ENCODE data around the gene ACACB.
"Not testable (repeated sequence)": the region's sequence is repeated elsewhere in the genome, so short reads cannot be mapped to it uniquely, and the experiment has no call there.

Gene ACACB

GRCh38 chr12:109139360-109139759, 23.0 kb downstream of the ACACB start:
- no peaks in the 10 kb centered on the region for H3K4me1 ChIP-seq (ENCODE audit: control insufficient read depth, insufficient read depth, low read length, poor library complexity, severe bottlenecking)
- no peak overlapping the region for H3K27ac ChIP-seq (ENCODE audit: insufficient read depth, low read length, poor library complexity, severe bottlenecking)
- no peaks in the 10 kb centered on the region for H3K9me3 ChIP-seq (ENCODE audit: control insufficient read depth, low read length)
- DNase-seq, result no peak
- H3K4me3 ChIP-seq (ENCODE audit: insufficient read depth, low read depth, low read length, poor library complexity, severe bottlenecking), result no peak overlapping the region
- no peaks in the 10 kb centered on the region for H3K27me3 ChIP-seq (replicated peaks; ENCODE audit: control insufficient read depth, insufficient read depth, low read length, poor library complexity, severe bottlenecking)
- H3K36me3 ChIP-seq (ENCODE audit: control insufficient read depth, insufficient read depth, low read length), result no peaks in the 10 kb centered on the region

GRCh38 chr12:109139791-109140190, 23.4 kb downstream of the ACACB start:
- no peaks in the 10 kb centered on the region for H3K4me1 ChIP-seq (ENCODE audit: control insufficient read depth, insufficient read depth, low read length, poor library complexity, severe bottlenecking)
- no peak overlapping the region for H3K27ac ChIP-seq (ENCODE audit: insufficient read depth, low read length, poor library complexity, severe bottlenecking)
- no peak overlapping the region for H3K4me3 ChIP-seq (ENCODE audit: insufficient read depth, low read depth, low read length, poor library complexity, severe bottlenecking)
- H3K36me3 ChIP-seq (ENCODE audit: control insufficient read depth, insufficient read depth, low read length), result no peaks in the 10 kb centered on the region
- no peaks in the 10 kb centered on the region for H3K9me3 ChIP-seq (ENCODE audit: control insufficient read depth, low read length)
- no peaks in the 10 kb centered on the region for H3K27me3 ChIP-seq (replicated peaks; ENCODE audit: control insufficient read depth, insufficient read depth, low read length, poor library complexity, severe bottlenecking)
- DNase-seq, result no peak

DNA sequence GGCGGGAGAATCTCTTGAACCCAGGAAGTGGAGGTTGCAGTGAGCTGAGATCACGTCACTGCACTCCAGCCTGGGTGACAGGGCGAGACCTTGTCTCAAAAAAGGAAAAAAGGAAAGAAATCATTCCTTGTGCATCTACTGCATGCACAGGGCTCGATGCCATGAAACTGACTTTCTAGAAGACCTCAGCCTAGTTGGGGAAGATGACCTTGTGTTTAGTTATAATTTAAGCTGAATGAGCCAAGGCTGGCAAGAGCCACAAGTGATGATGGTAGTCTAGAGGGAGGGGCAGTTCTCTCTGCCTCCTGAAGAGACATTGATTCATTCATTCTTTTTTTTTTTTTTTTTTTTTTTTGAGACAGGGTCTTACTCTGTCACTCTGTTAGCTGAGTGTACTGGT, 24.2 kb downstream of the ACACB start:
- Histone ChIP-seq H3K27ac (ENCODE audit: insufficient read depth, low read length, poor library complexity, severe bottlenecking) (no peak overlapping the region), H3K36me3 (ENCODE audit: control insufficient read depth, insufficient read depth, low read length) (no peaks in the 10 kb centered on the region), H3K27me3 (replicated peaks; ENCODE audit: control insufficient read depth, insufficient read depth, low read length, poor library complexity, severe bottlenecking) (no peaks in the 10 kb centered on the region), H3K9me3 (ENCODE audit: control insufficient read depth, low read length) (no peaks in the 10 kb centered on the region), H3K4me1 (ENCODE audit: control insufficient read depth, insufficient read depth, low read length, poor library complexity, severe bottlenecking) (no peaks in the 10 kb centered on the region), H3K4me3 (ENCODE audit: insufficient read depth, low read depth, low read length, poor library complexity, severe bottlenecking) (no peak overlapping the region)
- DNase-seq, result no peak

GRCh38 chr12:109144224-109144623, 27.8 kb downstream of the ACACB start:
- H3K36me3 ChIP-seq (ENCODE audit: control insufficient read depth, insufficient read depth, low read length), result no peaks in the 10 kb centered on the region
- no peaks in the 10 kb centered on the region for H3K9me3 ChIP-seq (ENCODE audit: control insufficient read depth, low read length)
- no peaks in the 10 kb centered on the region for H3K4me1 ChIP-seq (ENCODE audit: control insufficient read depth, insufficient read depth, low read length, poor library complexity, severe bottlenecking)
- no peak overlapping the region for H3K4me3 ChIP-seq (ENCODE audit: insufficient read depth, low read depth, low read length, poor library complexity, severe bottlenecking)
- DNase-seq, result no peak
- H3K27me3 ChIP-seq (replicated peaks; ENCODE audit: control insufficient read depth, insufficient read depth, low read length, poor library complexity, severe bottlenecking), result no peaks in the 10 kb centered on the region
- no peak overlapping the region for H3K27ac ChIP-seq (ENCODE audit: insufficient read depth, low read length, poor library complexity, severe bottlenecking)

DNA sequence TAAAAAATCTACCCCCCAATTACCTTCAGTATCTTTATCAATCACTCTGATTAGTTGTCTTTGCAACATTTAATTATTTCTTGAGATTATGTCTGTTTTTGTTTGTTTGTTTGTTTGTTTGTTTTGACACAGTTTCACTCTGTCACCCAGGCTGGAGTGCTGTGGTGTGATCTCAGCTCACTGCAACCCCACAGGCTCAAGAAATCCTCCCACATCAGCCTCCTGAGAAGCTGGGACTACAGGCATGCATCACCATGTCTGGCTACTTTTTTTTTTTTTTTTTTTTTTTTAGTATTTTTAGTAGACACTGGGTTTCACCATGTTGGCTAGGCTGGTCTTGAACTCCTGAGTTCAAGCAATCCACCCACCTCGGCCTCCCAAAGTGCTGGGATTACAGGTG, 30.7 kb downstream of the ACACB start:
- DNase-seq; H3K36me3 ChIP-seq (ENCODE audit: control insufficient read depth, insufficient read depth, low read length); H3K9me3 ChIP-seq (ENCODE audit: control insufficient read depth, low read length); H3K27me3 ChIP-seq (replicated peaks; ENCODE audit: control insufficient read depth, insufficient read depth, low read length, poor library complexity, severe bottlenecking); H3K4me3 ChIP-seq (ENCODE audit: insufficient read depth, low read depth, low read length, poor library complexity, severe bottlenecking); H3K27ac ChIP-seq (ENCODE audit: insufficient read depth, low read length, poor library complexity, severe bottlenecking); H3K4me1 ChIP-seq (ENCODE audit: control insufficient read depth, insufficient read depth, low read length, poor library complexity, severe bottlenecking): not testable (repeated sequence)

GRCh38 chr12:109147954-109148353, 31.6 kb downstream of the ACACB start:
- H3K36me3 ChIP-seq (ENCODE audit: control insufficient read depth, insufficient read depth, low read length), result no peaks in the 10 kb centered on the region
- H3K27ac ChIP-seq (ENCODE audit: insufficient read depth, low read length, poor library complexity, severe bottlenecking), result no peak overlapping the region
- no peak for DNase-seq
- H3K9me3 ChIP-seq (ENCODE audit: control insufficient read depth, low read length), result no peaks in the 10 kb centered on the region
- no peak overlapping the region for H3K4me3 ChIP-seq (ENCODE audit: insufficient read depth, low read depth, low read length, poor library complexity, severe bottlenecking)
- H3K27me3 ChIP-seq (replicated peaks; ENCODE audit: control insufficient read depth, insufficient read depth, low read length, poor library complexity, severe bottlenecking), result no peaks in the 10 kb centered on the region
- H3K4me1 ChIP-seq (ENCODE audit: control insufficient read depth, insufficient read depth, low read length, poor library complexity, severe bottlenecking), result no peaks in the 10 kb centered on the region

- no peak for DNase-seq
- no peaks in the 10 kb centered on the region for H3K27me3 ChIP-seq (replicated peaks; ENCODE audit: control insufficient read depth, insufficient read depth, low read length, poor library complexity, severe bottlenecking)
- no peak overlapping the region for H3K27ac ChIP-seq (ENCODE audit: insufficient read depth, low read length, poor library complexity, severe bottlenecking)
- H3K4me1 ChIP-seq (ENCODE audit: control insufficient read depth, insufficient read depth, low read length, poor library complexity, severe bottlenecking), result peaks cover 8% of the 10 kb centered on the region
- no peaks in the 10 kb centered on the region for H3K9me3 ChIP-seq (ENCODE audit: control insufficient read depth, low read length)
- no peaks in the 10 kb centered on the region for H3K36me3 ChIP-seq (ENCODE audit: control insufficient read depth, insufficient read depth, low read length)
- H3K4me3 ChIP-seq (ENCODE audit: insufficient read depth, low read depth, low read length, poor library complexity, severe bottlenecking), result no peak overlapping the region
Measured at GRCh38 chr12:109150124-109150640, 33.8 kb downstream of the ACACB start.

- Histone ChIP-seq H3K36me3 (ENCODE audit: control insufficient read depth, insufficient read depth, low read length) (no peaks in the 10 kb centered on the region), H3K27ac (ENCODE audit: insufficient read depth, low read length, poor library complexity, severe bottlenecking) (no peak overlapping the region), H3K4me1 (ENCODE audit: control insufficient read depth, insufficient read depth, low read length, poor library complexity, severe bottlenecking) (peaks cover 11% of the 10 kb centered on the region), H3K4me3 (ENCODE audit: insufficient read depth, low read depth, low read length, poor library complexity, severe bottlenecking) (no peak overlapping the region), H3K9me3 (ENCODE audit: control insufficient read depth, low read length) (no peaks in the 10 kb centered on the region), H3K27me3 (replicated peaks; ENCODE audit: control insufficient read depth, insufficient read depth, low read length, poor library complexity, severe bottlenecking) (no peaks in the 10 kb centered on the region)
- DNase-seq, result no peak
Measured at GRCh38 chr12:109151457-109151856, 35.1 kb downstream of the ACACB start.

- Histone ChIP-seq H3K4me3 (ENCODE audit: insufficient read depth, low read depth, low read length, poor library complexity, severe bottlenecking) (peak overlapping the region; percentile 74), H3K4me1 (ENCODE audit: control insufficient read depth, insufficient read depth, low read length, poor library complexity, severe bottlenecking) (peaks cover 11% of the 10 kb centered on the region), H3K27ac (ENCODE audit: insufficient read depth, low read length, poor library complexity, severe bottlenecking) (peak overlapping the region; percentile 53), H3K9me3 (ENCODE audit: control insufficient read depth, low read length) (no peaks in the 10 kb centered on the region), H3K36me3 (ENCODE audit: control insufficient read depth, insufficient read depth, low read length) (no peaks in the 10 kb centered on the region), H3K27me3 (replicated peaks; ENCODE audit: control insufficient read depth, insufficient read depth, low read length, poor library complexity, severe bottlenecking) (no peaks in the 10 kb centered on the region)
- DNase-seq, result no peak
Measured at GRCh38 chr12:109153821-109154441, 37.5 kb downstream of the ACACB start.

- no peaks in the 10 kb centered on the region for H3K36me3 ChIP-seq (ENCODE audit: control insufficient read depth, insufficient read depth, low read length)
- no peaks in the 10 kb centered on the region for H3K27me3 ChIP-seq (replicated peaks; ENCODE audit: control insufficient read depth, insufficient read depth, low read length, poor library complexity, severe bottlenecking)
- H3K9me3 ChIP-seq (ENCODE audit: control insufficient read depth, low read length), result no peaks in the 10 kb centered on the region
- peak overlapping the region; percentile 63 for H3K27ac ChIP-seq (ENCODE audit: insufficient read depth, low read length, poor library complexity, severe bottlenecking)
- H3K4me1 ChIP-seq (ENCODE audit: control insufficient read depth, insufficient read depth, low read length, poor library complexity, severe bottlenecking), result peaks cover 11% of the 10 kb centered on the region
- DNase-seq, result peak; percentile 67 to 69 (median 68)
- H3K4me3 ChIP-seq (ENCODE audit: insufficient read depth, low read depth, low read length, poor library complexity, severe bottlenecking), result peak overlapping the region; percentile 74
Measured at GRCh38 chr12:109154451-109155438, 38.4 kb downstream of the ACACB start.
